Type B pancreatic cell (in vitro differentiated cells): ENCODE data around the gene NFIX. TPM values are rescaled to one million over a fixed set of nuclear protein-coding genes. Genes with fewer than 3 reads are reported as not detected.

Experiments used
- DNase-seq: peaks from one replicate; pipeline ENCODE4 v3.0.0; 2021; ENCODE audit warnings: mixed read lengths; ENCODE audit not compliant: unreplicated experiment; ENCODE audit errors: extremely low spot score
- H3K27ac Mint-ChIP-seq: 2 replicates; pipeline ENCODE4 v1.8.0; 2021; ENCODE audit warnings: mild to moderate bottlenecking, mixed read lengths
- H3K27me3 Mint-ChIP-seq: 2 replicates; pipeline ENCODE4 v1.8.0; 2021; ENCODE audit warnings: mixed read lengths
- H3K36me3 Mint-ChIP-seq: 2 replicates; pipeline ENCODE4 v1.8.0; 2021; ENCODE audit warnings: mixed read lengths
- H3K4me1 Mint-ChIP-seq: one replicate; pipeline ENCODE4 v1.8.0; 2021; ENCODE audit warnings: mixed read lengths; ENCODE audit not compliant: unreplicated experiment
- H3K4me3 Mint-ChIP-seq: 2 replicates; pipeline ENCODE4 v1.8.0; 2021; ENCODE audit warnings: mild to moderate bottlenecking, mixed read lengths
- H3K9me3 Mint-ChIP-seq: 2 replicates; pipeline ENCODE4 v1.8.0; 2021; ENCODE audit warnings: mixed read lengths
- total RNA-seq: library from RNA; stranded (reverse); gene quantifications from 2 replicates; pipeline ENCODE4 v1.2.1, GENCODE V29; 2021; ENCODE audit warnings: low replicate concordance
- TF ChIP-seq, protein P1 (sequence below): fragments of 200-600 bp; sonication (generic); conservative IDR thresholded peaks from 2 replicates; pipeline ENCODE4 v1.5.0; 2021; ENCODE audit warnings: antibody characterized with exemption, mild to moderate bottlenecking

The NFIX gene
- total RNA-seq, 1 donor from 2014 or later = 12.4 TPM

GRCh38 chr19:13029893-13030292 lies 34.6 kb downstream of the NFIX start:
- peaks cover 22% of the 10 kb centered on the region for H3K4me1 Mint-ChIP-seq
- H3K9me3 Mint-ChIP-seq = no peaks in the 10 kb centered on the region
- H3K4me3 Mint-ChIP-seq = no peak overlapping the region
- H3K36me3 Mint-ChIP-seq = peaks cover 5% of the 10 kb centered on the region
- TF ChIP-seq, protein P1, sequence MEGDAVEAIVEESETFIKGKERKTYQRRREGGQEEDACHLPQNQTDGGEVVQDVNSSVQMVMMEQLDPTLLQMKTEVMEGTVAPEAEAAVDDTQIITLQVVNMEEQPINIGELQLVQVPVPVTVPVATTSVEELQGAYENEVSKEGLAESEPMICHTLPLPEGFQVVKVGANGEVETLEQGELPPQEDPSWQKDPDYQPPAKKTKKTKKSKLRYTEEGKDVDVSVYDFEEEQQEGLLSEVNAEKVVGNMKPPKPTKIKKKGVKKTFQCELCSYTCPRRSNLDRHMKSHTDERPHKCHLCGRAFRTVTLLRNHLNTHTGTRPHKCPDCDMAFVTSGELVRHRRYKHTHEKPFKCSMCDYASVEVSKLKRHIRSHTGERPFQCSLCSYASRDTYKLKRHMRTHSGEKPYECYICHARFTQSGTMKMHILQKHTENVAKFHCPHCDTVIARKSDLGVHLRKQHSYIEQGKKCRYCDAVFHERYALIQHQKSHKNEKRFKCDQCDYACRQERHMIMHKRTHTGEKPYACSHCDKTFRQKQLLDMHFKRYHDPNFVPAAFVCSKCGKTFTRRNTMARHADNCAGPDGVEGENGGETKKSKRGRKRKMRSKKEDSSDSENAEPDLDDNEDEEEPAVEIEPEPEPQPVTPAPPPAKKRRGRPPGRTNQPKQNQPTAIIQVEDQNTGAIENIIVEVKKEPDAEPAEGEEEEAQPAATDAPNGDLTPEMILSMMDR = peak; percentile 16
- no peak overlapping the region for H3K27ac Mint-ChIP-seq
- H3K27me3 Mint-ChIP-seq = peaks cover 99% of the 10 kb centered on the region
- no peak for DNase-seq

DNA sequence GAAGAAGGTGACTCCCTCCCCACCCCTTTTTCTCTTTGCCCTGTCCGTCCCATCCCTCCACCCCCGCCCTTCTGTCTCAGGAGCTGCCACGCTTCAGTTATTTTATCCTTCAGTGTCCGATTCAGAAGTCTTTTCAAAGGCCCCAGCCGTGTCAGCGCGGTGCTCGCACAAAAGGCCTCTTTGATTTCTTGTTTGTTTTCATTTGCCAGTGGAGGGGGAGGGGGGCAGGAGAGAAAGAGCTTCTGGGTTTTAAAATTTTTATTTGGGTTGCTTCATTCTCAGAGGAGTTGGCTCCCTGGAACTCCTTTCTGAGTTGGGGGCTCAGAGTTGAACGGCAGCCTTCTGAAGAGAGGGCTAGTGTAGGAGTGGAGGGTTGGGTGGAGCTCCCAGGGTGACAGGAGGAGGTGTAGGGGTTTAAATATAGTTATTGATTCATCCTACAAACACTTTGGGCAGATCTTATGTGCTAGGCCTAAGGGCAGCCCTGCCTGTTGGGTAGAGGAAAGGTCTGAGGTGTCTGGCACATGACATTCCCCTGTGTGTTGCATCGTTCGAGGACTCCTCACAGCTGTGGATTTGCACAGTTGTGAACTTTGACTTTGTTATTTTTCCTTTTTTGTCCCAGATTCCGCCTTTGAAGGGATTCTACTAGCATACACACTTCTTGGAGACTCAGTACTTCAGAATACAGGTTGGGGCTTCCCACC lies 36.8 kb downstream of the NFIX start:
- Mint-ChIP-seq H3K4me1 (peaks cover 11% of the 10 kb centered on the region), H3K27ac (no peak overlapping the region), H3K36me3 (no peaks in the 10 kb centered on the region), H3K4me3 (no peak overlapping the region), H3K27me3 (peaks cover 98% of the 10 kb centered on the region), H3K9me3 (no peaks in the 10 kb centered on the region)
- no peak for DNase-seq
- TF ChIP-seq, protein P1 = no peak

DNA sequence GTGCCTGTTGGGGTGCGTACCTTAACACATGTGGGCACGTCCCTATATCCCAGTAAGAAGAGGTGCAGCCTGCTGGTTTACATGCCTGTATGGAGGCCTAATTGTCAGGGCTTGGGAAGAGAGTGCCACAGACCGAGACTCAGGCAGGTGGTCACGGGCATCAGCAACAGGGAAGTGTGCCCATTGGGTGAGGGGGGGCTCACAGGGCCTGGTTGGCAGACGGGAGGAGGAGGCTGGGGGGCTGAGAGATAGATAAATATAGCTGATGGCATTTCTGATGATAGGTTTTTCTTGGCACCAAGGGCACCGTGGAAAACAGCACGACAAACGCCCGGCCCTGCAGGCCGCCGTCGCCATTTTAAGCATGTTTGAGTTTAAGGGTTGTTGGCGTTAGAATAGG lies 37.6 kb downstream of the NFIX start:
- no peak overlapping the region for H3K4me3 Mint-ChIP-seq
- peaks cover 11% of the 10 kb centered on the region for H3K4me1 Mint-ChIP-seq
- no peaks in the 10 kb centered on the region for H3K36me3 Mint-ChIP-seq
- TF ChIP-seq, protein P1 = no peak
- no peaks in the 10 kb centered on the region for H3K9me3 Mint-ChIP-seq
- H3K27me3 Mint-ChIP-seq = peaks cover 98% of the 10 kb centered on the region
- DNase-seq = no peak
- H3K27ac Mint-ChIP-seq = no peak overlapping the region

- H3K9me3 Mint-ChIP-seq = no peaks in the 10 kb centered on the region
- H3K4me3 Mint-ChIP-seq = no peak overlapping the region
- no peaks in the 10 kb centered on the region for H3K36me3 Mint-ChIP-seq
- H3K27me3 Mint-ChIP-seq = peaks cover 98% of the 10 kb centered on the region
- no peak overlapping the region for H3K27ac Mint-ChIP-seq
- DNase-seq = no peak
- TF ChIP-seq, protein P1 = no peak
- peaks cover 11% of the 10 kb centered on the region for H3K4me1 Mint-ChIP-seq
These were observed 38.0 kb downstream of the NFIX start for GRCh38 chr19:13033244-13033643.

DNA sequence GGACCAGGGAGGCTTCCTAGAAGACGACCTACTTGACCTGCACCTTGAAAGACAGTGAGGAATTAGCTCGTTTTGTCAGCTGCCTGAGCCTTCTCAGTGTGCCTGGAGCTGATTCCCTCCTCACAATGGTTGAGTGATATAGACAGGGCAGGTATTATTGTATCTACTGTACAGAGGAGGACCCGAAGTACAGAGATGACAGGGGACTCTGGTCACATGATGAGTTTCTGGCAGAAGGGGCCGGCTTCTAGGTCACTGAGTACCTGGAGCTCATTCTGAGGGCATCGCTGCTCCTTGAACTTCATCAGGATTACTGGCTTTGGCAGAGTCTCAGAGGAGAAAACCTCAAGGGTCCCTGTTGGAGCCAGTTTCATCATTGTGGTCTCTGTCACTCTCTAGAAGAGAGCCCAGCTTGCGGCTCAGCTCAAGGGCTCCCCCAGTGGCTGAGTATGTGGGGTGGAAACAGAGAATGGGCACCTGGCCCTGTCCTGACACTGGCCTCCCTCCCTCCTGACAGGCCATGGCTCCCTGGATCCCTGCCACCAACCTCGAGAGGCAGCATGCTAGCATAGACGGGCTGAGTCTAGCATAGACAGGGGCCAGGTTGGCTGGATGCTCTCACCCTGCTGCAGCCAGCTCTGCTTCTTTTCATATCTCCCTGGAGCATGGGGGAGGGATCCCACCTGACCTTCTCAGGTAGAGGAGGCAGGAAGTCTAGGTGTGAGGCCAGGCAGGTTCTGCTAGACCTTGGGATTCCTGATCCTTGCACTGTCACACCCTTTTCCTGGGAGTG lies 38.7 kb downstream of the NFIX start:
- H3K9me3 Mint-ChIP-seq = no peaks in the 10 kb centered on the region
- TF ChIP-seq, protein P1 = peak; percentile 72
- H3K4me3 Mint-ChIP-seq = no peak overlapping the region
- no peak for DNase-seq
- no peaks in the 10 kb centered on the region for H3K36me3 Mint-ChIP-seq
- H3K27ac Mint-ChIP-seq = peak overlapping the region; percentile 11
- peaks cover 11% of the 10 kb centered on the region for H3K4me1 Mint-ChIP-seq
- peaks cover 98% of the 10 kb centered on the region for H3K27me3 Mint-ChIP-seq
